Esophagus muscularis mucosa (tissue), 3 donors: ENCODE data around the gene PRAMEF33.
"Not testable (repeated sequence)": the region's sequence is repeated elsewhere in the genome, so short reads cannot be mapped to it uniquely, and the experiment has no call there.

Source experiments
- CTCF ChIP-seq, 3 experiments: fragments of 200-600 bp in 2 of 3; fragments of 450-650 bp in 1 of 3; sonication (generic) in 2 of 3; IDR thresholded peaks; one replicate each; pipeline ENCODE4 v1.5.1; 2017 to 2019; ENCODE audit warnings: antibody characterized with exemption in 3 of 3, mild to moderate bottlenecking in 2 of 3, moderate library complexity in 1 of 3
- POLR2A ChIP-seq: fragments of 450-650 bp; IDR thresholded peaks from one replicate; pipeline ENCODE4 v1.6.1; 2017; ENCODE audit warnings: antibody characterized with exemption, moderate library complexity, mild to moderate bottlenecking, low read depth

- TF ChIP-seq CTCF (IDR thresholded peaks at IDR 0.05); POLR2A: not testable (repeated sequence)
Measured at GRCh38 chr1:13298699-13299098, 4.6 kb upstream of the PRAMEF33 start.
